OCI-LY3 (cell line): Measurements from ENCODE around the gene ASIC1.

Source experiments
- H2AFZ ChIP-seq: fragments of 200-600, 300-600 bp; shearing (Covaris generic); 2 replicates; pipeline ENCODE4 v1.6.0; 2014; ENCODE audit warnings: antibody characterized with exemption, low read depth, low read length
- H3K27ac ChIP-seq: fragments of 200-600, 300-600 bp; sonication (generic); 2 replicates; pipeline ENCODE4 v1.5.1; 2014; ENCODE audit warnings: mild to moderate bottlenecking, low read length, moderate library complexity, mixed read lengths
- H3K27me3 ChIP-seq: fragments of 200-600, 300-600 bp; sonication (generic); 2 replicates; pipeline ENCODE4 v1.6.1; 2014; ENCODE audit warnings: low read depth, low read length, mixed read lengths
- H3K36me3 ChIP-seq: fragments of 200-600, 300-600 bp; sonication (generic); replicated peaks from 2 replicates; pipeline ENCODE3; 2014; ENCODE audit warnings: low read depth, low read length, mixed read lengths
- H3K4me1 ChIP-seq: fragments of 300-600, 200-600 bp; sonication (generic); 2 replicates; pipeline ENCODE4 v1.6.1; 2014; ENCODE audit warnings: low read length, mixed read lengths
- H3K4me2 ChIP-seq: fragments of 200-600, 300-600 bp; sonication (generic); 2 replicates; pipeline ENCODE4 v1.6.1; 2014; ENCODE audit warnings: low read length, mixed read lengths
- H3K4me3 ChIP-seq: fragments of 300-600, 200-600 bp; sonication (generic); 2 replicates; pipeline ENCODE4 v1.5.1; 2014; ENCODE audit warnings: antibody characterized with exemption, mild to moderate bottlenecking, low read length, moderate library complexity
- H3K79me2 ChIP-seq: fragments of 300-600, 200-600 bp; shearing (Covaris generic); 2 replicates; pipeline ENCODE4 v1.6.1; 2014; ENCODE audit warnings: mild to moderate bottlenecking, low read length, mixed read lengths
- H3K9ac ChIP-seq: fragments of 300-600, 200-600 bp; shearing (Covaris generic); 2 replicates; pipeline ENCODE4 v1.6.0; 2014; ENCODE audit warnings: mild to moderate bottlenecking, low read length, moderate library complexity
- H3K9me3 ChIP-seq: fragments of 200-600, 300-600 bp; shearing (Covaris generic); 2 replicates; pipeline ENCODE4 v1.6.1; 2014; ENCODE audit warnings: low read length, mixed read lengths; ENCODE audit not compliant: insufficient read depth
- H4K20me1 ChIP-seq: fragments of 200-600, 300-600 bp; sonication (generic); 2 replicates; pipeline ENCODE4 v1.6.1; 2016; ENCODE audit warnings: low read length, mixed read lengths; ENCODE audit not compliant: insufficient read depth
- EZH2phosphoT487 ChIP-seq: fragments of 200-600 bp; shearing (Covaris generic); IDR thresholded peaks from 2 replicates; pipeline ENCODE4 v1.6.1; 2018; ENCODE audit warnings: antibody characterized with exemption, mixed run types, low read depth
- TF ChIP-seq, protein P1 (sequence below): fragments of 200-600, 300-600 bp; sonication (generic); IDR thresholded peaks from 2 replicates; pipeline ENCODE4 v1.5.1; 2014; ENCODE audit warnings: antibody characterized with exemption, low read length, low read depth

The ASIC1 gene

DNA sequence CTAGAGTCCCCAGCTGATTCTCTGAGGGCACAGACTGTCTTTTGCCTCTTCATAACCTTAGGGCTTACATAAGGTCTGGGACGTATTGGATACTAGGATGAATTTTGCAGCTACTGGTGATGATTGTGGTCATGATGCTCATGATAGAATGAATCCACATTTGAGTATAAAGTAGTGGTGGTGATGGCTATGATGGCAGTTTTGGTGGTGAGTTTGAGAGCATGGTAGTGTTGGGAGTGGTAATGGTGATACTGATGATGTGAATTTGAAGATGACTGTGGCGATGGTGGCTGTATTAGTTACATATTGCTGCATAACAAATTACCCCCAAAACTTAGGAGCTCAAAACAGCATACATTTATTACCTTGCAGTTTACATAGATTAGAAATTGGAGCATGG, 14.1 kb upstream of the ASIC1 start:
- no peak overlapping the region for H3K9ac ChIP-seq
- no peak overlapping the region for H3K4me2 ChIP-seq
- no peaks in the 10 kb centered on the region for H3K79me2 ChIP-seq
- no peaks in the 10 kb centered on the region for H3K27me3 ChIP-seq
- H3K27ac ChIP-seq: no peak overlapping the region
- H3K4me3 ChIP-seq: no peak overlapping the region
- no peaks in the 10 kb centered on the region for H3K4me1 ChIP-seq
- no peaks in the 10 kb centered on the region for H4K20me1 ChIP-seq
- no peaks in the 10 kb centered on the region for H3K36me3 ChIP-seq
- no peaks in the 10 kb centered on the region for H3K9me3 ChIP-seq
- TF ChIP-seq EZH2phosphoT487: no peak
- TF ChIP-seq, protein P1, sequence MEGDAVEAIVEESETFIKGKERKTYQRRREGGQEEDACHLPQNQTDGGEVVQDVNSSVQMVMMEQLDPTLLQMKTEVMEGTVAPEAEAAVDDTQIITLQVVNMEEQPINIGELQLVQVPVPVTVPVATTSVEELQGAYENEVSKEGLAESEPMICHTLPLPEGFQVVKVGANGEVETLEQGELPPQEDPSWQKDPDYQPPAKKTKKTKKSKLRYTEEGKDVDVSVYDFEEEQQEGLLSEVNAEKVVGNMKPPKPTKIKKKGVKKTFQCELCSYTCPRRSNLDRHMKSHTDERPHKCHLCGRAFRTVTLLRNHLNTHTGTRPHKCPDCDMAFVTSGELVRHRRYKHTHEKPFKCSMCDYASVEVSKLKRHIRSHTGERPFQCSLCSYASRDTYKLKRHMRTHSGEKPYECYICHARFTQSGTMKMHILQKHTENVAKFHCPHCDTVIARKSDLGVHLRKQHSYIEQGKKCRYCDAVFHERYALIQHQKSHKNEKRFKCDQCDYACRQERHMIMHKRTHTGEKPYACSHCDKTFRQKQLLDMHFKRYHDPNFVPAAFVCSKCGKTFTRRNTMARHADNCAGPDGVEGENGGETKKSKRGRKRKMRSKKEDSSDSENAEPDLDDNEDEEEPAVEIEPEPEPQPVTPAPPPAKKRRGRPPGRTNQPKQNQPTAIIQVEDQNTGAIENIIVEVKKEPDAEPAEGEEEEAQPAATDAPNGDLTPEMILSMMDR: no peak
- no peak overlapping the region for H2AFZ ChIP-seq

DNA sequence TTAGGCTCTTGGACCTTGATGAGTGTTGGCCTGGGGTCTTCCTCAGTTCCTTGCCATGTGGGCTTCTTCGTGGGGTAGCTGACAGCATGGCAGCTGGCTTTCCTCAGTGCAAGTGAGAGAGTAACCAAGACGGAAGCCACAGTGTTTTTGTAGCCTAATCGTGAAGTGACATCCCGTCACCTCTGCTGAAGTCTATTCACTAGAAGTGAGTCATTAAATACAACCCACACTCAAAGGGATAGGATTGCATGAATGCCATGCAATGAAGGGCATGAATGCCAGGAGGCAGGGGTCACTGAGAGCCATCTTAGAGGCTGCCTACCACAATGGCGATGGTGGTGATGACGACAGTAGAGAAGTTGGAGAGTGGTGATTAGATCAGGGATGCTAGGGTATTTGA, 13.5 kb upstream of the ASIC1 start:
- no peaks in the 10 kb centered on the region for H3K27me3 ChIP-seq
- no peak overlapping the region for H2AFZ ChIP-seq
- no peak overlapping the region for H3K9ac ChIP-seq
- no peak overlapping the region for H3K4me2 ChIP-seq
- H3K79me2 ChIP-seq: no peaks in the 10 kb centered on the region
- no peaks in the 10 kb centered on the region for H3K36me3 ChIP-seq
- H3K4me1 ChIP-seq: no peaks in the 10 kb centered on the region
- H3K4me3 ChIP-seq: no peak overlapping the region
- TF ChIP-seq EZH2phosphoT487: no peak
- TF ChIP-seq, protein P1: no peak
- H4K20me1 ChIP-seq: no peaks in the 10 kb centered on the region
- H3K27ac ChIP-seq: no peak overlapping the region
- no peaks in the 10 kb centered on the region for H3K9me3 ChIP-seq

GRCh38 chr12:50047693-50048250, 9.6 kb upstream of the ASIC1 start:
- Histone ChIP-seq H3K79me2 (no peaks in the 10 kb centered on the region), H3K36me3 (no peaks in the 10 kb centered on the region), H3K9ac (no peak overlapping the region), H3K4me2 (no peak overlapping the region), H4K20me1 (no peaks in the 10 kb centered on the region), H3K27me3 (peaks cover 10% of the 10 kb centered on the region; the same call in 1 of the 2 replicates), H3K4me3 (no peak overlapping the region), H3K27ac (no peak overlapping the region), H3K9me3 (no peaks in the 10 kb centered on the region), H2AFZ (no peak overlapping the region), H3K4me1 (no peaks in the 10 kb centered on the region)
- TF ChIP-seq, protein P1: no peak
- TF ChIP-seq EZH2phosphoT487: no peak

- no peaks in the 10 kb centered on the region for H3K9me3 ChIP-seq
- no peak for TF ChIP-seq EZH2phosphoT487
- TF ChIP-seq, protein P1: no peak
Measured at GRCh38 chr12:50049254-50050118, 7.9 kb upstream of the ASIC1 start.

More at GRCh38 chr12:50049254-50050118, 7.9 kb upstream of the ASIC1 start:
- Histone ChIP-seq H3K36me3 (no peaks in the 10 kb centered on the region), H3K4me2 (no peak overlapping the region), H2AFZ (no peak overlapping the region), H3K79me2 (no peaks in the 10 kb centered on the region), H3K9ac (no peak overlapping the region), H3K4me3 (no peak overlapping the region), H4K20me1 (no peaks in the 10 kb centered on the region), H3K27me3 (peaks cover 10% of the 10 kb centered on the region; the same call in 1 of the 2 replicates), H3K27ac (no peak overlapping the region), H3K4me1 (no peaks in the 10 kb centered on the region)
